K562 (cell line): ENCODE measurements around the gene DNAJB2. TPM values are rescaled to one million over a fixed set of nuclear protein-coding genes. Genes with fewer than 3 reads are reported as not detected.

Experiments used
- BRD4 ChIP-seq: fragments of 200-600 bp; sonication (generic); IDR thresholded peaks from 2 replicates; pipeline ENCODE4 v1.6.1; 2017; ENCODE audit warnings: inconsistent platforms
- DMBX1 ChIP-seq: fragments of 250-450 bp; sonication (Bioruptor Pico); IDR thresholded peaks from 2 replicates; pipeline ENCODE4 v1.8.0; 2022; ENCODE audit warnings: inconsistent platforms, mild to moderate bottlenecking, moderate library complexity, borderline replicate concordance
- GTF2E2 ChIP-seq: fragments of 200-800 bp; sonication (Bioruptor generic); IDR thresholded peaks from 2 replicates; pipeline ENCODE4 v1.6.1; 2016; ENCODE audit warnings: missing genetic modification characterization, missing compliant biosample characterization
- KDM5B ChIP-seq: fragments of 200-600 bp; sonication (generic); IDR thresholded peaks from 2 replicates; pipeline ENCODE4 v1.6.1; 2012; ENCODE audit warnings: low read depth, mild to moderate bottlenecking, moderate library complexity, low read length, control low read depth, inconsistent platforms; ENCODE audit not compliant: insufficient replicate concordance
- NCOA1 ChIP-seq: fragments of 450-650 bp; IDR thresholded peaks from 2 replicates; pipeline ENCODE4 v1.6.1; 2016; ENCODE audit warnings: low read depth
- ZC3H8 ChIP-seq: fragments of 450-650 bp; IDR thresholded peaks from 2 replicates; pipeline ENCODE4 v1.6.1; 2017
- ZNF586 ChIP-seq: fragments of 450-650 bp; formaldehyde crosslinking; conservative IDR thresholded peaks from 2 replicates; pipeline ENCODE4 v1.4.0; 2020; ENCODE audit warnings: mild to moderate bottlenecking, moderate library complexity
- polyA plus RNA-seq, 8 experiments: library from polyadenylated mRNA; depleted of rRNA in 4 of 8; stranded (reverse) in 5 of 8; unstranded in 3 of 8; fragments of >200 nt; fragmentation: Nextera tagmentation in 2 of 8; fragmentation: Illumina TruSeq in 1 of 8; extraction: Ambion mirVana in 2 of 8; extraction: Trizol in 1 of 8; gene quantifications; 2 replicates each; pipeline versions ENCODE4 v1.2.1 to v1.2.3, GENCODE V29; 2011 to 2014; ENCODE audit warnings: inconsistent platforms in 1 of 8, missing spikeins in 1 of 8
- total RNA-seq, 7 experiments: library from RNA; depleted of rRNA in 6 of 7; stranded (reverse); fragments of >200 nt in 6 of 7; fragmentation: Illumina TruSeq in 2 of 7; extraction: Trizol in 2 of 7; gene quantifications; 2 replicates each; pipeline versions ENCODE4 v1.2.1 to v1.2.3, GENCODE V29; 2011 to 2021; ENCODE audit warnings: low replicate concordance in 1 of 7
- TF ChIP-seq, protein P1 (sequence below): fragments of 450-650 bp; IDR thresholded peaks from 2 replicates; pipeline ENCODE4 v1.6.1; 2016; ENCODE audit warnings: borderline replicate concordance
- TF ChIP-seq, protein P2 (sequence below): fragments of 200-800 bp; sonication (Bioruptor generic); IDR thresholded peaks from 2 replicates; pipeline ENCODE4 v1.6.1; 2017; ENCODE audit warnings: missing genetic modification characterization, missing compliant biosample characterization
- TF ChIP-seq, protein P3 (sequence below), 2 experiments: IDR thresholded peaks; 2 replicates each; pipeline ENCODE4 v1.6.1; 2011; ENCODE audit warnings: borderline replicate concordance in 1 of 2, control low read depth in 1 of 2, low read depth in 1 of 2, low read length in 1 of 2, mild to moderate bottlenecking in 1 of 2, mixed read lengths in 1 of 2, moderate library complexity in 1 of 2; ENCODE audit not compliant: insufficient read depth in 1 of 2, insufficient read length in 1 of 2, poor library complexity in 1 of 2, severe bottlenecking in 1 of 2; ENCODE audit errors: extremely low read depth in 1 of 2
- TF ChIP-seq, protein P4 (sequence below): fragments of 250-450 bp; sonication (Bioruptor Pico); IDR thresholded peaks from 2 replicates; pipeline ENCODE4 v1.9.0; 2021; ENCODE audit warnings: mild to moderate bottlenecking, inconsistent platforms
- TF ChIP-seq, protein P5 (sequence below): fragments of 200-800 bp; sonication (Bioruptor generic); IDR thresholded peaks from 2 replicates; pipeline ENCODE4 v1.6.1; 2016; ENCODE audit warnings: missing genetic modification characterization, missing compliant biosample characterization

The DNAJB2 gene
- total and polyA plus RNA-seq, 9 of the 15 experiments (the other 6 are each of a cell fraction or from before 2014, with no cell fraction given), result 0.08 to 3.0 (median 2.2) TPM; not detected in 1

DNA sequence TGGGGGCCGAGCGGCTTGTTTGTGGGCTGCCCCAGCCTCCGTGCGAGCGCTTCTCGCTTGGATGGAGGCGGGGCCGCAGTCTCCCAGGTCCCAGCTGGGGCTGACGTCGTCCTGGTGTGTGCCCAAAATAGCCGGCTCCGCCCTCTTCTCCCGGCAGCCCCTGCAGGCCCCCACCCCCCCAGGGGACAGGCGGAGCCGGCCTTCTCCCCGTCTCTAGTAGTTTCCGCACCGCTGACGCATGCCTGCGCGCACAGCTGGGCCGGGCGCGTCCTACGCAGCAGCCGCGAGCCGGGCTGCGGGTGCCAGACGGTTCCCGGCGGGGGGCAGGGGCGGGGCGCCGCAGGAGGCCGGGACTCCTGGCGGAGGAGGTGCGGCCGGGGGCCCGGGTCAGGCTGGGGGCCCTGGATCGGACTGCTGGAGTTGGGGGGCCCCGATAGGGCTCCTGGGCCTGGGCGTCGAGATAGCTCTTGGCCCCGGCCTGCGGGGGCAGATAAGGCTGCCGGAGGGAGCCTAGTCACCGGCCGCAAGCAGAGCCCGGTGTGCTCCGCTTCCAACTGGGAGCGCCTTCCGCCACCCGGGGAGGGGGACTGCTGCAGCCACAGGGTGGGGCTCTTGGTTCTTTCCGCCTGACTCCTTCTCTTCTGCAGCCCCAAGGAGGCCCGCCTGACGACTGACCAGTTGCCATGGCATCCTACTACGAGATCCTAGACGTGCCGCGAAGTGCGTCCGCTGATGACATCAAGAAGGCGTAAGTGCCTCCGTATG lies at the start of gene DNAJB2 (continued):
- TF ChIP-seq, protein P1, sequence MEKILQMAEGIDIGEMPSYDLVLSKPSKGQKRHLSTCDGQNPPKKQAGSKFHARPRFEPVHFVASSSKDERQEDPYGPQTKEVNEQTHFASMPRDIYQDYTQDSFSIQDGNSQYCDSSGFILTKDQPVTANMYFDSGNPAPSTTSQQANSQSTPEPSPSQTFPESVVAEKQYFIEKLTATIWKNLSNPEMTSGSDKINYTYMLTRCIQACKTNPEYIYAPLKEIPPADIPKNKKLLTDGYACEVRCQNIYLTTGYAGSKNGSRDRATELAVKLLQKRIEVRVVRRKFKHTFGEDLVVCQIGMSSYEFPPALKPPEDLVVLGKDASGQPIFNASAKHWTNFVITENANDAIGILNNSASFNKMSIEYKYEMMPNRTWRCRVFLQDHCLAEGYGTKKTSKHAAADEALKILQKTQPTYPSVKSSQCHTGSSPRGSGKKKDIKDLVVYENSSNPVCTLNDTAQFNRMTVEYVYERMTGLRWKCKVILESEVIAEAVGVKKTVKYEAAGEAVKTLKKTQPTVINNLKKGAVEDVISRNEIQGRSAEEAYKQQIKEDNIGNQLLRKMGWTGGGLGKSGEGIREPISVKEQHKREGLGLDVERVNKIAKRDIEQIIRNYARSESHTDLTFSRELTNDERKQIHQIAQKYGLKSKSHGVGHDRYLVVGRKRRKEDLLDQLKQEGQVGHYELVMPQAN, result no peak
- TF ChIP-seq BRD4, result no peak
- TF ChIP-seq, protein P2, sequence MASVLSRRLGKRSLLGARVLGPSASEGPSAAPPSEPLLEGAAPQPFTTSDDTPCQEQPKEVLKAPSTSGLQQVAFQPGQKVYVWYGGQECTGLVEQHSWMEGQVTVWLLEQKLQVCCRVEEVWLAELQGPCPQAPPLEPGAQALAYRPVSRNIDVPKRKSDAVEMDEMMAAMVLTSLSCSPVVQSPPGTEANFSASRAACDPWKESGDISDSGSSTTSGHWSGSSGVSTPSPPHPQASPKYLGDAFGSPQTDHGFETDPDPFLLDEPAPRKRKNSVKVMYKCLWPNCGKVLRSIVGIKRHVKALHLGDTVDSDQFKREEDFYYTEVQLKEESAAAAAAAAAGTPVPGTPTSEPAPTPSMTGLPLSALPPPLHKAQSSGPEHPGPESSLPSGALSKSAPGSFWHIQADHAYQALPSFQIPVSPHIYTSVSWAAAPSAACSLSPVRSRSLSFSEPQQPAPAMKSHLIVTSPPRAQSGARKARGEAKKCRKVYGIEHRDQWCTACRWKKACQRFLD (CRISPR knock-in tag), result peak; percentile 99
- TF ChIP-seq, protein P3, sequence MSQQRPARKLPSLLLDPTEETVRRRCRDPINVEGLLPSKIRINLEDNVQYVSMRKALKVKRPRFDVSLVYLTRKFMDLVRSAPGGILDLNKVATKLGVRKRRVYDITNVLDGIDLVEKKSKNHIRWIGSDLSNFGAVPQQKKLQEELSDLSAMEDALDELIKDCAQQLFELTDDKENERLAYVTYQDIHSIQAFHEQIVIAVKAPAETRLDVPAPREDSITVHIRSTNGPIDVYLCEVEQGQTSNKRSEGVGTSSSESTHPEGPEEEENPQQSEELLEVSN (IDR thresholded peaks at IDR 0.05; ENCODE audit: borderline replicate concordance in 1 of 2, extremely low read depth in 1 of 2, insufficient read depth in 1 of 2, insufficient read length in 1 of 2, low read depth in 1 of 2, low read length in 1 of 2, poor library complexity in 1 of 2, severe bottlenecking in 1 of 2), result peak; percentile 15 to 28
- no peak for TF ChIP-seq GTF2E2 (tag)
- TF ChIP-seq NCOA1, result peak; percentile 92
- TF ChIP-seq, protein P4, sequence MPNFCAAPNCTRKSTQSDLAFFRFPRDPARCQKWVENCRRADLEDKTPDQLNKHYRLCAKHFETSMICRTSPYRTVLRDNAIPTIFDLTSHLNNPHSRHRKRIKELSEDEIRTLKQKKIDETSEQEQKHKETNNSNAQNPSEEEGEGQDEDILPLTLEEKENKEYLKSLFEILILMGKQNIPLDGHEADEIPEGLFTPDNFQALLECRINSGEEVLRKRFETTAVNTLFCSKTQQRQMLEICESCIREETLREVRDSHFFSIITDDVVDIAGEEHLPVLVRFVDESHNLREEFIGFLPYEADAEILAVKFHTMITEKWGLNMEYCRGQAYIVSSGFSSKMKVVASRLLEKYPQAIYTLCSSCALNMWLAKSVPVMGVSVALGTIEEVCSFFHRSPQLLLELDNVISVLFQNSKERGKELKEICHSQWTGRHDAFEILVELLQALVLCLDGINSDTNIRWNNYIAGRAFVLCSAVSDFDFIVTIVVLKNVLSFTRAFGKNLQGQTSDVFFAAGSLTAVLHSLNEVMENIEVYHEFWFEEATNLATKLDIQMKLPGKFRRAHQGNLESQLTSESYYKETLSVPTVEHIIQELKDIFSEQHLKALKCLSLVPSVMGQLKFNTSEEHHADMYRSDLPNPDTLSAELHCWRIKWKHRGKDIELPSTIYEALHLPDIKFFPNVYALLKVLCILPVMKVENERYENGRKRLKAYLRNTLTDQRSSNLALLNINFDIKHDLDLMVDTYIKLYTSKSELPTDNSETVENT, result no peak
- TF ChIP-seq ZC3H8, result no peak
- TF ChIP-seq KDM5B, result peak; percentile 1
- TF ChIP-seq DMBX1 (CRISPR knock-in tag), result peak; percentile 96
- TF ChIP-seq, protein P5, sequence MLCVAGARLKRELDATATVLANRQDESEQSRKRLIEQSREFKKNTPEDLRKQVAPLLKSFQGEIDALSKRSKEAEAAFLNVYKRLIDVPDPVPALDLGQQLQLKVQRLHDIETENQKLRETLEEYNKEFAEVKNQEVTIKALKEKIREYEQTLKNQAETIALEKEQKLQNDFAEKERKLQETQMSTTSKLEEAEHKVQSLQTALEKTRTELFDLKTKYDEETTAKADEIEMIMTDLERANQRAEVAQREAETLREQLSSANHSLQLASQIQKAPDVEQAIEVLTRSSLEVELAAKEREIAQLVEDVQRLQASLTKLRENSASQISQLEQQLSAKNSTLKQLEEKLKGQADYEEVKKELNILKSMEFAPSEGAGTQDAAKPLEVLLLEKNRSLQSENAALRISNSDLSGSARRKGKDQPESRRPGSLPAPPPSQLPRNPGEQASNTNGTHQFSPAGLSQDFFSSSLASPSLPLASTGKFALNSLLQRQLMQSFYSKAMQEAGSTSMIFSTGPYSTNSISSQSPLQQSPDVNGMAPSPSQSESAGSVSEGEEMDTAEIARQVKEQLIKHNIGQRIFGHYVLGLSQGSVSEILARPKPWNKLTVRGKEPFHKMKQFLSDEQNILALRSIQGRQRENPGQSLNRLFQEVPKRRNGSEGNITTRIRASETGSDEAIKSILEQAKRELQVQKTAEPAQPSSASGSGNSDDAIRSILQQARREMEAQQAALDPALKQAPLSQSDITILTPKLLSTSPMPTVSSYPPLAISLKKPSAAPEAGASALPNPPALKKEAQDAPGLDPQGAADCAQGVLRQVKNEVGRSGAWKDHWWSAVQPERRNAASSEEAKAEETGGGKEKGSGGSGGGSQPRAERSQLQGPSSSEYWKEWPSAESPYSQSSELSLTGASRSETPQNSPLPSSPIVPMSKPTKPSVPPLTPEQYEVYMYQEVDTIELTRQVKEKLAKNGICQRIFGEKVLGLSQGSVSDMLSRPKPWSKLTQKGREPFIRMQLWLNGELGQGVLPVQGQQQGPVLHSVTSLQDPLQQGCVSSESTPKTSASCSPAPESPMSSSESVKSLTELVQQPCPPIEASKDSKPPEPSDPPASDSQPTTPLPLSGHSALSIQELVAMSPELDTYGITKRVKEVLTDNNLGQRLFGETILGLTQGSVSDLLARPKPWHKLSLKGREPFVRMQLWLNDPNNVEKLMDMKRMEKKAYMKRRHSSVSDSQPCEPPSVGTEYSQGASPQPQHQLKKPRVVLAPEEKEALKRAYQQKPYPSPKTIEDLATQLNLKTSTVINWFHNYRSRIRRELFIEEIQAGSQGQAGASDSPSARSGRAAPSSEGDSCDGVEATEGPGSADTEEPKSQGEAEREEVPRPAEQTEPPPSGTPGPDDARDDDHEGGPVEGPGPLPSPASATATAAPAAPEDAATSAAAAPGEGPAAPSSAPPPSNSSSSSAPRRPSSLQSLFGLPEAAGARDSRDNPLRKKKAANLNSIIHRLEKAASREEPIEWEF, result peak; percentile 84; the same call in 1 of the 2 replicates
- TF ChIP-seq ZNF586, result no peak
